Neural progenitor cell (in vitro differentiated cells): Measurements from ENCODE around the gene DLEC1.

Experiments used
- EZH2 ChIP-seq: fragments of 200-600 bp; sonication (generic); IDR thresholded peaks from 2 replicates; pipeline ENCODE4 v1.6.1; 2017; ENCODE audit warnings: antibody characterized with exemption, mild to moderate bottlenecking, moderate library complexity
- EZH2phosphoT487 ChIP-seq: fragments of 200-600 bp; sonication (generic); IDR thresholded peaks from 2 replicates; pipeline ENCODE4 v1.6.1; 2017; ENCODE audit warnings: antibody characterized with exemption
- TF ChIP-seq, protein P1 (sequence below): fragments of 200-600 bp; sonication (generic); IDR thresholded peaks from 2 replicates; pipeline ENCODE4 v1.5.1; 2017; ENCODE audit warnings: antibody characterized with exemption, mild to moderate bottlenecking

GRCh38 chr3:38006445-38006995 is 32.5 kb upstream of the DLEC1 start:
- TF ChIP-seq EZH2phosphoT487, result no peak
- TF ChIP-seq, protein P1, sequence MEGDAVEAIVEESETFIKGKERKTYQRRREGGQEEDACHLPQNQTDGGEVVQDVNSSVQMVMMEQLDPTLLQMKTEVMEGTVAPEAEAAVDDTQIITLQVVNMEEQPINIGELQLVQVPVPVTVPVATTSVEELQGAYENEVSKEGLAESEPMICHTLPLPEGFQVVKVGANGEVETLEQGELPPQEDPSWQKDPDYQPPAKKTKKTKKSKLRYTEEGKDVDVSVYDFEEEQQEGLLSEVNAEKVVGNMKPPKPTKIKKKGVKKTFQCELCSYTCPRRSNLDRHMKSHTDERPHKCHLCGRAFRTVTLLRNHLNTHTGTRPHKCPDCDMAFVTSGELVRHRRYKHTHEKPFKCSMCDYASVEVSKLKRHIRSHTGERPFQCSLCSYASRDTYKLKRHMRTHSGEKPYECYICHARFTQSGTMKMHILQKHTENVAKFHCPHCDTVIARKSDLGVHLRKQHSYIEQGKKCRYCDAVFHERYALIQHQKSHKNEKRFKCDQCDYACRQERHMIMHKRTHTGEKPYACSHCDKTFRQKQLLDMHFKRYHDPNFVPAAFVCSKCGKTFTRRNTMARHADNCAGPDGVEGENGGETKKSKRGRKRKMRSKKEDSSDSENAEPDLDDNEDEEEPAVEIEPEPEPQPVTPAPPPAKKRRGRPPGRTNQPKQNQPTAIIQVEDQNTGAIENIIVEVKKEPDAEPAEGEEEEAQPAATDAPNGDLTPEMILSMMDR, result no peak
- no peak for TF ChIP-seq EZH2
